GM12891 (cell line): ENCODE results near the gene PRPF38B.
"Not testable (repeated sequence)": the region's sequence is repeated elsewhere in the genome, so short reads cannot be mapped to it uniquely, and the experiment has no call there.

Source experiments
- DNase-seq: peaks from one replicate; pipeline ENCODE4 v3.0.0; 2011; ENCODE audit warnings: low spot score; ENCODE audit not compliant: insufficient read length
- FAIRE-seq: peaks from 2 replicates; lab custom pipeline; 2011; peaks lifted over from hg19 to GRCh38; lab: Jason Lieb, UNC
- PAX5 ChIP-seq: IDR thresholded peaks from 2 replicates; pipeline ENCODE4 v1.6.1; 2011; ENCODE audit warnings: low read length, moderate library complexity, mild to moderate bottlenecking; ENCODE audit not compliant: insufficient read depth, severe bottlenecking
- POLR2A ChIP-seq: IDR thresholded peaks from 2 replicates; pipeline ENCODE4 v1.6.1; 2011; ENCODE audit warnings: low read depth, low read length, control low read depth
- POLR2AphosphoS5 ChIP-seq: IDR thresholded peaks from 2 replicates; pipeline ENCODE4 v1.6.1; 2011; ENCODE audit warnings: low read depth, low read length, control low read depth
- POU2F2 ChIP-seq: IDR thresholded peaks from 2 replicates; pipeline ENCODE4 v1.6.1; 2011; ENCODE audit warnings: low read depth, mild to moderate bottlenecking, control low read depth, low read length, moderate library complexity
- SPI1 ChIP-seq: IDR thresholded peaks from 2 replicates; pipeline ENCODE4 v1.6.1; 2011; ENCODE audit warnings: low read depth, low read length, control low read depth
- TAF1 ChIP-seq: IDR thresholded peaks from 2 replicates; pipeline ENCODE4 v1.6.1; 2011; ENCODE audit warnings: low read depth, low read length, control low read depth

The PRPF38B gene

GRCh38 chr1:108661030-108661609 lies 31.0 kb upstream of the PRPF38B start, which contains the start of gene HENMT1:
TSS of gene HENMT1 (minus strand) at chr1:108661093. CDS start at chr1:108659884, 1,209 bp downstream.
- FAIRE-seq (peak; percentile 93), DNase-seq (peak; percentile 60)
- TF ChIP-seq POU2F2 (peak; percentile 34; the same call in 1 of the 2 replicates), POLR2A (peak; percentile 55), TAF1 (peak; percentile 63), SPI1 (no peak), POLR2AphosphoS5 (peak; percentile 65; the same call in 1 of the 2 replicates), PAX5 (peak; percentile 15)

- DNase-seq = no peak
- no peak for FAIRE-seq
- TF ChIP-seq POU2F2 = no peak
- TF ChIP-seq POLR2AphosphoS5 = no peak
- no peak for TF ChIP-seq SPI1
- TF ChIP-seq POLR2A = no peak
- TF ChIP-seq PAX5 = no peak
- no peak for TF ChIP-seq TAF1
Measured at GRCh38 chr1:108663074-108663473, 29.0 kb upstream of the PRPF38B start.

- no peak for TF ChIP-seq POU2F2
- TF ChIP-seq POLR2A = no peak
- no peak for TF ChIP-seq POLR2AphosphoS5
- TF ChIP-seq TAF1 = no peak
- TF ChIP-seq SPI1 = no peak
- TF ChIP-seq PAX5 = no peak
- DNase-seq = no peak
- FAIRE-seq = no peak
Measured at GRCh38 chr1:108664481-108664880, 27.6 kb upstream of the PRPF38B start.

GRCh38 chr1:108665067-108665466 lies 27.0 kb upstream of the PRPF38B start:
- no peak for FAIRE-seq
- no peak for DNase-seq
- no peak for TF ChIP-seq TAF1
- no peak for TF ChIP-seq SPI1
- TF ChIP-seq POLR2A = no peak
- TF ChIP-seq POLR2AphosphoS5 = no peak
- TF ChIP-seq POU2F2 = no peak
- TF ChIP-seq PAX5 = no peak

DNA sequence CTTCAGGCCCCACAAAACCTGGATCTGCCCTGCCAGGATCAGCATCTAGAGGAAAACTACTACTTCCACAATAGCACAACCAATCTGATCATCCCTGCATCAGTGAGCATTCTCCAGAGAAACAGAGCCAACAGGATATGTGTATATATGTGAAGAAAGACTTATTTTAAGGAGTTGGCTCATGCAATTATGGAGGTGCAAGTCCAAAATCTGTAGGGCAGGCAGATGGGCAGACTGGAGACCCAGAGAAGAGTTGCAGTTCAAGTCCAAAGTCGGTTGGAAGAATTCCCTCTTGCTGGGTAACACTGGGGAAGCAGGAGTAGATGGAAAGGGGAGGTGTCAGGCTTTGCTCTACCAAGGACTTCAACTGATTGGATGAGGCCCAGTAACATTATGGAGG lies 26.3 kb upstream of the PRPF38B start:
- DNase-seq (no peak), FAIRE-seq (no peak)
- no peak for TF ChIP-seq POLR2A
- TF ChIP-seq POU2F2 = no peak
- no peak for TF ChIP-seq POLR2AphosphoS5
- no peak for TF ChIP-seq TAF1
- no peak for TF ChIP-seq PAX5
- no peak for TF ChIP-seq SPI1

DNA sequence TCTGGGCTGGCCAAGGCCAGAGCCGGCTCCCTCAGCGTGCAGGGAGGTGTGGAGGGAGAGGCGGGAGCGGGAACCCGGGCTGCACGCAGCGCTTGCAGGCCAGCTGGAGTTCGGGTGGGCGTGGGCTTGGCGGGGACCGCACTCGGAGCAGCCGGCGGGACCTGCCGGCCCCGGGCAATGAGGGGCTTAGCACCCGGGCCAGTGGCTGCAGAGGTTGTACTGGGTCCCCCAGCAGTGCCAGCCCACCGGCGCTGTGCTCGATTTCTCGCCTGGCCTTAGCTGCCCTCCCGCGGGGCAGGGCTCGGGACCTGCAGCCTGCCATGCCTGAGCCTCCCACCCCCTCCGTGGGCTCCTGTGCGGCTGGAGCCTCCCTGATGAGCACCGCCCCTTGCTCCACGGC lies 24.7 kb upstream of the PRPF38B start:
- DNase-seq, FAIRE-seq: not testable (repeated sequence)

- DNase-seq (no peak), FAIRE-seq (no peak)
- TF ChIP-seq TAF1 (no peak), POU2F2 (no peak), POLR2AphosphoS5 (no peak), SPI1 (no peak), POLR2A (no peak), PAX5 (no peak)
Measured at GRCh38 chr1:108668777-108669176, 23.3 kb upstream of the PRPF38B start.

- FAIRE-seq (no peak), DNase-seq (no peak)
- TF ChIP-seq SPI1 (no peak), TAF1 (no peak), POU2F2 (no peak), PAX5 (no peak), POLR2AphosphoS5 (no peak), POLR2A (no peak)
Measured at GRCh38 chr1:108669679-108670078, 22.4 kb upstream of the PRPF38B start.

- no peak for TF ChIP-seq SPI1
- TF ChIP-seq POLR2AphosphoS5 = no peak
- no peak for TF ChIP-seq POU2F2
- TF ChIP-seq POLR2A = no peak
- no peak for TF ChIP-seq TAF1
- TF ChIP-seq PAX5 = no peak
- FAIRE-seq (no peak), DNase-seq (no peak)
Measured at GRCh38 chr1:108670131-108670773, 21.9 kb upstream of the PRPF38B start.

- no peak for FAIRE-seq
- DNase-seq = no peak
- no peak for TF ChIP-seq POLR2A
- TF ChIP-seq PAX5 = no peak
- TF ChIP-seq SPI1 = no peak
- no peak for TF ChIP-seq POLR2AphosphoS5
- no peak for TF ChIP-seq TAF1
- no peak for TF ChIP-seq POU2F2
Measured at GRCh38 chr1:108671143-108671542, 21.0 kb upstream of the PRPF38B start.
